Measurements from ENCODE around the gene CHRNA7.
"Not testable (repeated sequence)": the region's sequence is repeated elsewhere in the genome, so short reads cannot be mapped to it uniquely, and the experiment has no call there.

The CHRNA7 gene

GRCh38 chr15:32120577-32121383 lies 90.5 kb downstream of the CHRNA7 start:
- no peak for DNase-seq (ENCODE audit: low read depth)

- DNase-seq (ENCODE audit: low read depth): no peak
These were observed 91.0 kb downstream of the CHRNA7 start for GRCh38 chr15:32121384-32121695.

- no peak for DNase-seq (ENCODE audit: low read depth)
These were observed 91.7 kb downstream of the CHRNA7 start for GRCh38 chr15:32122013-32122412.

GRCh38 chr15:32123473-32123872 lies 93.2 kb downstream of the CHRNA7 start:
- DNase-seq (ENCODE audit: low read depth): no peak

GRCh38 chr15:32124726-32125125 lies 94.4 kb downstream of the CHRNA7 start:
- no peak for DNase-seq (ENCODE audit: low read depth)

- DNase-seq (ENCODE audit: low read depth): no peak
These were observed 95.3 kb downstream of the CHRNA7 start for GRCh38 chr15:32125595-32125994.

GRCh38 chr15:32129815-32130214 lies 99.5 kb downstream of the CHRNA7 start:
- no peak for DNase-seq (ENCODE audit: low read depth)

GRCh38 chr15:32130823-32131222 lies 100.5 kb downstream of the CHRNA7 start:
- DNase-seq (ENCODE audit: low read depth): no peak

GRCh38 chr15:32131803-32132202 lies 101.5 kb downstream of the CHRNA7 start:
- DNase-seq (ENCODE audit: low read depth): no peak

- no peak for DNase-seq (ENCODE audit: low read depth)
These were observed 102.5 kb downstream of the CHRNA7 start for GRCh38 chr15:32132859-32133258.

- DNase-seq (ENCODE audit: low read depth): no peak
These were observed 104.5 kb downstream of the CHRNA7 start for GRCh38 chr15:32134842-32135241.

- no peak for DNase-seq (ENCODE audit: low read depth)
These were observed 105.0 kb downstream of the CHRNA7 start for GRCh38 chr15:32135335-32135734.

GRCh38 chr15:32145512-32145911 lies 115.2 kb downstream of the CHRNA7 start:
- DNase-seq (ENCODE audit: low read depth): not testable (repeated sequence)

- no peak for DNase-seq (ENCODE audit: low read depth)
These were observed 118.7 kb downstream of the CHRNA7 start for GRCh38 chr15:32148833-32149555.

- DNase-seq (ENCODE audit: low read depth): no peak
These were observed 122.3 kb downstream of the CHRNA7 start for GRCh38 chr15:32152574-32152973.

- not testable (repeated sequence) for DNase-seq (ENCODE audit: low read depth)
These were observed 123.7 kb downstream of the CHRNA7 start for GRCh38 chr15:32153868-32154623.

- not testable (repeated sequence) for DNase-seq (ENCODE audit: low read depth)
These were observed 131.8 kb downstream of the CHRNA7 start for GRCh38 chr15:32162143-32162542.

GRCh38 chr15:32164065-32164464 lies 133.8 kb downstream of the CHRNA7 start:
- DNase-seq (ENCODE audit: low read depth): not testable (repeated sequence)

GRCh38 chr15:32164747-32165146 lies 134.4 kb downstream of the CHRNA7 start:
- not testable (repeated sequence) for DNase-seq (ENCODE audit: low read depth)

GRCh38 chr15:32165775-32166174 lies 135.5 kb downstream of the CHRNA7 start:
- not testable (repeated sequence) for DNase-seq (ENCODE audit: low read depth)

GRCh38 chr15:32166270-32166669 lies 136.0 kb downstream of the CHRNA7 start:
- DNase-seq (ENCODE audit: low read depth): not testable (repeated sequence)

- not testable (repeated sequence) for DNase-seq (ENCODE audit: low read depth)
These were observed 137.6 kb downstream of the CHRNA7 start for GRCh38 chr15:32167913-32168312.

- not testable (repeated sequence) for DNase-seq (ENCODE audit: low read depth)
These were observed 150.3 kb downstream of the CHRNA7 start for GRCh38 chr15:32180579-32180978.
